ENCODE measurements around the gene KANSL1. TPM values are rescaled to one million over a fixed set of nuclear protein-coding genes. Genes with fewer than 3 reads are reported as not detected.

KANSL1 gene
- total RNA-seq, 2 experiments from 2014 or later = 54.4 to 55.3 TPM

DNA sequence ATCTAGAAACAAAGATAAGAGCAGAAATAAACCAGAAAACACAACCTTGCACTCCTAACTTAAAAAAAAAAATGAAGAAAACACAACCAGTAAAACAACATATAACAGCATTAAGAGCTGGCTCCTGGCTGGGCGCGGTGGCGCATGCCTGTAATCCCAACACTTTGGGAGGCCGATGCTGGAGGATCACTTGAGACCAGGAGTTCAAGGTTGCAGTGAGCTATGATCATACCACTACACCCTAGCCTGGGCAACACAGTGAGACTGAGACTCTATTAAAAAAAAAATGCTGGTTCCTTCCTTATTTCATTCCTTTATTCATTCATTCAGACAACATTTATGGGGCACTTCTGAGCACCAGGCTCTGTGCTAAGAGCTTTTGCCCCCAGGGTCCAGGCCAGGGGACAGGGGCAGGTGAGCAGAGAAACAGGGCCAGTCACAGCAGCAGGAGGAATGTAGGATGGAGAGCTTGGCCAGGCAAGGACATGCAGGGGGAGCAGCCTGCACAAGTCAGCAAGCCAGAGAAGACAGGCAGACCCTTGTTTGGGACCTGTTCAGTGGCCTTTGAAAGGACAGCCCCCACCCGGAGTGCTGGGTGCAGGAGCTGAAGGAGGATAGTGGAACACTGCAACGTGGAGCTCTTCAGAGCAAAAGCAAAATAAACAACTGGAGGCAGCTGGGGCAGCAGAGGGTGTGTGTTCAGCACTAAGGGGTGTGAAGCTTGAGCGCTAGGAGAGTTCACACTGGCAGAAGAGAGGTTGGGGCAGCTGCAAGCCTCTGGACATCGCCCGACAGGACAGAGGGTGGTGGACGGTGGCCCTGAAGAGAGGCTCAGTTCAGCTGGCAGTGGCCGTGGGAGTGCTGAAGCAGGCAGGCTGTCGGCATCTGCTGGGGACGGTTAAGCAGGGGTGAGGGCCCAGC is 191.6 kb downstream of the KANSL1 start:
- DNase-seq (no peak), ATAC-seq (no peak)
- H3K27me3 Mint-ChIP-seq = no peaks in the 10 kb centered on the region
- intact Hi-C loops (cut with micrococcal nuclease) = loop anchor here (2.0 to 10.0 kb wide), 2 partner anchors 211 to 283 kb away; no protein-coding TSS in a partner anchor
- TF ChIP-seq, protein P1, sequence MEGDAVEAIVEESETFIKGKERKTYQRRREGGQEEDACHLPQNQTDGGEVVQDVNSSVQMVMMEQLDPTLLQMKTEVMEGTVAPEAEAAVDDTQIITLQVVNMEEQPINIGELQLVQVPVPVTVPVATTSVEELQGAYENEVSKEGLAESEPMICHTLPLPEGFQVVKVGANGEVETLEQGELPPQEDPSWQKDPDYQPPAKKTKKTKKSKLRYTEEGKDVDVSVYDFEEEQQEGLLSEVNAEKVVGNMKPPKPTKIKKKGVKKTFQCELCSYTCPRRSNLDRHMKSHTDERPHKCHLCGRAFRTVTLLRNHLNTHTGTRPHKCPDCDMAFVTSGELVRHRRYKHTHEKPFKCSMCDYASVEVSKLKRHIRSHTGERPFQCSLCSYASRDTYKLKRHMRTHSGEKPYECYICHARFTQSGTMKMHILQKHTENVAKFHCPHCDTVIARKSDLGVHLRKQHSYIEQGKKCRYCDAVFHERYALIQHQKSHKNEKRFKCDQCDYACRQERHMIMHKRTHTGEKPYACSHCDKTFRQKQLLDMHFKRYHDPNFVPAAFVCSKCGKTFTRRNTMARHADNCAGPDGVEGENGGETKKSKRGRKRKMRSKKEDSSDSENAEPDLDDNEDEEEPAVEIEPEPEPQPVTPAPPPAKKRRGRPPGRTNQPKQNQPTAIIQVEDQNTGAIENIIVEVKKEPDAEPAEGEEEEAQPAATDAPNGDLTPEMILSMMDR (IDR thresholded peaks at IDR 0.05) = no peak
- ChIA-PET CTCF (interaction anchor here (0.6 to 6.2 kb wide), 10 partner anchors 10 to 285 kb away, joined by 3 to 46 read pairs (median 5); no protein-coding TSS in a partner anchor), POLR2A (interaction anchor here (0.7 kb wide), 2 partner anchors 84 to 192 kb away, joined by 3 to 4 read pairs; partner anchors contain the start of gene KANSL1)
- H3K9me3 Mint-ChIP-seq = no peaks in the 10 kb centered on the region
- no peak overlapping the region for H3K27ac Mint-ChIP-seq
- H3K36me3 Mint-ChIP-seq (ENCODE audit: low read depth) = no peaks in the 10 kb centered on the region
- no peak overlapping the region for H3K4me3 Mint-ChIP-seq
- H3K4me1 Mint-ChIP-seq (ENCODE audit: low read depth) = no peaks in the 10 kb centered on the region

- DNase-seq (no peak), ATAC-seq (no peak)
- ChIA-PET POLR2A (no interaction called here), CTCF (interaction anchor here (0.9 to 6.2 kb wide), 6 partner anchors 9 to 286 kb away, joined by 3 to 46 read pairs (median 6); no protein-coding TSS in a partner anchor)
- no peak overlapping the region for H3K27ac Mint-ChIP-seq
- TF ChIP-seq, protein P1 (IDR thresholded peaks at IDR 0.05) = no peak
- intact Hi-C loops (cut with micrococcal nuclease) = loop anchor here (10.0 kb wide), 1 partner anchor 284 kb away; no protein-coding TSS in a partner anchor
- H3K36me3 Mint-ChIP-seq (ENCODE audit: low read depth) = no peaks in the 10 kb centered on the region
- no peaks in the 10 kb centered on the region for H3K4me1 Mint-ChIP-seq (ENCODE audit: low read depth)
- no peaks in the 10 kb centered on the region for H3K27me3 Mint-ChIP-seq
- no peaks in the 10 kb centered on the region for H3K9me3 Mint-ChIP-seq
- no peak overlapping the region for H3K4me3 Mint-ChIP-seq
Measured at GRCh38 chr17:46000757-46001156, 192.5 kb downstream of the KANSL1 start.

GRCh38 chr17:46000292-46000691 is 192.9 kb downstream of the KANSL1 start:
- Mint-ChIP-seq H3K36me3 (ENCODE audit: low read depth) (no peaks in the 10 kb centered on the region), H3K27ac (no peak overlapping the region), H3K9me3 (no peaks in the 10 kb centered on the region), H3K4me1 (ENCODE audit: low read depth) (no peaks in the 10 kb centered on the region), H3K4me3 (no peak overlapping the region), H3K27me3 (no peaks in the 10 kb centered on the region)
- intact Hi-C loops (cut with micrococcal nuclease) = loop anchor here (10.0 kb wide), 1 partner anchor 285 kb away; no protein-coding TSS in a partner anchor
- ChIA-PET POLR2A (no interaction called here), CTCF (interaction anchor here (0.9 to 6.2 kb wide), 3 partner anchors 44 to 286 kb away, joined by 3 to 46 read pairs (median 4); no protein-coding TSS in a partner anchor)
- DNase-seq (no peak), ATAC-seq (no peak)
- TF ChIP-seq, protein P1 (IDR thresholded peaks at IDR 0.05) = no peak

DNA sequence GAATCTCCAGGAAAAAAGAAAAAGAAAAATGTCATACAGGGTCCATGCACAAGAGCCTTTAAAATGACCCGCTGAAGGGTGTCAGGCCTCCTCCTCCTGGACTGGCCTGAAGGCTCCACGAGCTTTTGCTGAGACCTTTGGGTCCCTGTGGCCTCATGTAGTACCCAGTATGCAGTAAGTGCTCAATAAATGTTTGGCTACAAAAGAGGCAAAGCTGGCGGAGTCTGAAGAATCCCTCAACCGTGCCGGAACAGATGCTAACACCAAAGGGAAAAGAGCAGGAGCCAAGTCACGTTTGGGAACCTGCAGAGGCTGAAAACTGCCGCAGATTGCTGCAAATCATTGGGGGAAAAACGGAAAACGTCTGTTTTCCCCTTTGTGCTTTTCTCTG is 193.3 kb downstream of the KANSL1 start:
- intact Hi-C loops (cut with micrococcal nuclease) = loop anchor here (10.0 kb wide), 1 partner anchor 285 kb away; no protein-coding TSS in a partner anchor
- no peaks in the 10 kb centered on the region for H3K27me3 Mint-ChIP-seq

More for the DNA sequence above, 193.3 kb downstream of the KANSL1 start:
- no peaks in the 10 kb centered on the region for H3K36me3 Mint-ChIP-seq (ENCODE audit: low read depth)
- ChIA-PET POLR2A (no interaction called here), CTCF (interaction anchor here (1.1 to 6.2 kb wide), 2 partner anchors 44 to 212 kb away, joined by 4 to 46 read pairs; no protein-coding TSS in a partner anchor)
- DNase-seq = no peak
- H3K9me3 Mint-ChIP-seq = no peaks in the 10 kb centered on the region
- no peaks in the 10 kb centered on the region for H3K4me1 Mint-ChIP-seq (ENCODE audit: low read depth)
- no peak for ATAC-seq
- no peak overlapping the region for H3K27ac Mint-ChIP-seq
- no peak overlapping the region for H3K4me3 Mint-ChIP-seq
- TF ChIP-seq, protein P1 (IDR thresholded peaks at IDR 0.05) = no peak
